B cell (primary cell): ENCODE measurements around the gene SIRT4. TPM values are rescaled to one million over a fixed set of nuclear protein-coding genes. Genes with fewer than 3 reads are reported as not detected.

Source experiments
- ATAC-seq: fragments of 200-7000 bp; cut with Tn5 transposase; one replicate; pipeline ENCODE4 v1.10.0; 2021; ENCODE audit warnings: low read depth, mild to moderate bottlenecking, moderate number of reproducible peaks, moderate library complexity
- CTCF ChIA-PET: fragments of 350-600 bp; sonication (Branson Sonifier 250); formaldehyde crosslinking; loops from one replicate; lab custom pipeline; 2021; ENCODE audit warnings: antibody characterized with exemption, inconsistent platforms; lab: Charles Lee
- POLR2A ChIA-PET: fragments of 350-600 bp; sonication (Branson Sonifier 250); formaldehyde crosslinking; loops from one replicate; lab custom pipeline; 2021; ENCODE audit warnings: antibody characterized with exemption; lab: Charles Lee
- DNase-seq: peaks from one replicate; pipeline ENCODE4 v3.0.0; 2013
- H2AFZ ChIP-seq: 2 replicates; pipeline ENCODE4 v1.6.1; 2012; ENCODE audit warnings: mild to moderate bottlenecking, low read depth, low read length; ENCODE audit not compliant: insufficient read depth, poor library complexity, severe bottlenecking
- H3K27ac ChIP-seq, 2 donors: 1 replicate in 1 of 2; 2 replicates in 1 of 2; pipeline ENCODE4 v1.5.1; 2012 to 2013; ENCODE audit warnings: low read length in 2 of 2, mild to moderate bottlenecking in 2 of 2, moderate library complexity in 1 of 2
- H3K27me3 ChIP-seq, 4 experiments: fragments of 200-600 bp in 1 of 4; sonication (generic) in 1 of 4; replicated peaks in 1 of 4; 1 replicate in 2 of 4; 2 replicates in 2 of 4; pipeline versions ENCODE4 v1.6.1 to v1.7.0; 2013 to 2016; ENCODE audit warnings: low read length in 3 of 4, mild to moderate bottlenecking in 2 of 4, mixed read lengths in 1 of 4, moderate library complexity in 1 of 4; ENCODE audit not compliant: insufficient read depth in 4 of 4, control insufficient read depth in 3 of 4; ENCODE audit errors: control extremely low read depth in 1 of 4
- H3K36me3 ChIP-seq, 2 experiments: replicated peaks in 1 of 2; 1 replicate in 1 of 2; 2 replicates in 1 of 2; pipeline versions ENCODE4 v1.6.1 to v1.7.1; 2013; ENCODE audit warnings: low read length in 1 of 2; ENCODE audit not compliant: insufficient read depth in 2 of 2, control insufficient read depth in 1 of 2; ENCODE audit errors: control extremely low read depth in 1 of 2, extremely low read depth in 1 of 2
- H3K4me1 ChIP-seq, 2 donors: fragments of 200-600 bp in 1 of 2; sonication (generic) in 1 of 2; 1 replicate in 1 of 2; 2 replicates in 1 of 2; pipeline versions ENCODE4 v1.5.1 to v1.6.1; 2013 to 2017; ENCODE audit warnings: low read length in 2 of 2; ENCODE audit not compliant: control insufficient read depth in 2 of 2, insufficient read depth in 2 of 2
- H3K4me2 ChIP-seq: replicated peaks from 2 replicates; pipeline ENCODE3; 2012; ENCODE audit warnings: mild to moderate bottlenecking, low read depth, low read length; ENCODE audit not compliant: poor library complexity, severe bottlenecking
- H3K4me3 ChIP-seq, 5 experiments: fragments of 200-600 bp in 1 of 5; sonication (generic) in 1 of 5; 1 replicate in 3 of 5; 2 replicates in 2 of 5; pipeline versions ENCODE4 v1.5.1 to v1.7.0; 2011 to 2016; ENCODE audit warnings: low read length in 4 of 5, mild to moderate bottlenecking in 4 of 5, low read depth in 2 of 5, control low read depth in 1 of 5, moderate library complexity in 1 of 5; ENCODE audit not compliant: insufficient read depth in 1 of 5; ENCODE audit errors: control extremely low read depth in 1 of 5, extremely low read depth in 1 of 5
- H3K79me2 ChIP-seq: fragments of 200-600 bp; sonication (generic); one replicate; pipeline ENCODE4 v1.6.0; 2016; ENCODE audit warnings: low read length; ENCODE audit not compliant: control insufficient read depth, insufficient read depth
- H3K9ac ChIP-seq: fragments of 200-600 bp; sonication (generic); 2 replicates; pipeline ENCODE4 v1.6.1; 2017; ENCODE audit warnings: mild to moderate bottlenecking, low read length, moderate library complexity
- H3K9me3 ChIP-seq, 3 donors: one replicate each; pipeline versions ENCODE4 v1.6.1 to v1.7.1; 2013; ENCODE audit warnings: low read length in 2 of 3; ENCODE audit not compliant: control insufficient read depth in 2 of 3, insufficient read depth in 1 of 3; ENCODE audit errors: control extremely low read depth in 1 of 3
- H4K20me1 ChIP-seq: 2 replicates; pipeline ENCODE4 v1.6.0; 2012; ENCODE audit warnings: mild to moderate bottlenecking, low read length; ENCODE audit not compliant: insufficient read depth, control insufficient read depth, poor library complexity, severe bottlenecking
- H3K27ac Mint-ChIP-seq: one replicate; pipeline ENCODE4 v1.8.0; 2021; ENCODE audit warnings: mixed read lengths
- H3K27me3 Mint-ChIP-seq: one replicate; pipeline ENCODE4 v1.8.0; 2021; ENCODE audit warnings: mixed read lengths
- H3K4me1 Mint-ChIP-seq: one replicate; pipeline ENCODE4 v1.8.0; 2021; ENCODE audit warnings: mixed read lengths
- H3K4me3 Mint-ChIP-seq: one replicate; pipeline ENCODE4 v1.8.0; 2021; ENCODE audit warnings: mixed read lengths
- H3K9me3 Mint-ChIP-seq: one replicate; pipeline ENCODE4 v1.8.0; 2022; ENCODE audit warnings: mixed read lengths; ENCODE audit not compliant: insufficient read depth
- EZH2 ChIP-seq: IDR thresholded peaks from 2 replicates; pipeline ENCODE4 v1.6.1; 2012; ENCODE audit warnings: borderline replicate concordance, low read depth, mild to moderate bottlenecking, moderate library complexity, low read length; ENCODE audit not compliant: insufficient read depth, poor library complexity, severe bottlenecking
- WGBS: methylation state at CpG from one replicate; pipeline ENCODE4 v1.1.5; 2013; ENCODE audit warnings: missing lambda C conversion rate; ENCODE audit not compliant: insufficient coverage; 5-methylcytosine and 5-hydroxymethylcytosine counted together
- intact Hi-C: fragments of 100-400 bp; cut with micrococcal nuclease; formaldehyde crosslinking; loops from one replicate; pipeline ENCODE4 v1.10.0; 2022
- polyA plus RNA-seq: library from polyadenylated mRNA; depleted of rRNA; stranded (reverse); fragments of >200 nt; gene quantifications from 2 replicates; pipeline ENCODE4 v1.2.3, GENCODE V29; 2012
- total RNA-seq, 2 donors: library from RNA; stranded (reverse); fragments of 120-200 nt in 1 of 2; gene quantifications; 1 replicate in 1 of 2; 2 replicates in 1 of 2; pipeline versions ENCODE4 v1.2.3 to v1.2.4, GENCODE V29; 2013 to 2022
- TF ChIP-seq, protein P1 (sequence below): fragments of 200-600 bp; IDR thresholded peaks from one replicate; pipeline ENCODE4 v1.8.0; 2022; ENCODE audit warnings: antibody characterized with exemption, mild to moderate bottlenecking

The SIRT4 gene
- total and polyA plus RNA-seq, 2 donors (not counting 1 experiment from before 2014, with no cell fraction given): 1.5 to 4.8 TPM

DNA sequence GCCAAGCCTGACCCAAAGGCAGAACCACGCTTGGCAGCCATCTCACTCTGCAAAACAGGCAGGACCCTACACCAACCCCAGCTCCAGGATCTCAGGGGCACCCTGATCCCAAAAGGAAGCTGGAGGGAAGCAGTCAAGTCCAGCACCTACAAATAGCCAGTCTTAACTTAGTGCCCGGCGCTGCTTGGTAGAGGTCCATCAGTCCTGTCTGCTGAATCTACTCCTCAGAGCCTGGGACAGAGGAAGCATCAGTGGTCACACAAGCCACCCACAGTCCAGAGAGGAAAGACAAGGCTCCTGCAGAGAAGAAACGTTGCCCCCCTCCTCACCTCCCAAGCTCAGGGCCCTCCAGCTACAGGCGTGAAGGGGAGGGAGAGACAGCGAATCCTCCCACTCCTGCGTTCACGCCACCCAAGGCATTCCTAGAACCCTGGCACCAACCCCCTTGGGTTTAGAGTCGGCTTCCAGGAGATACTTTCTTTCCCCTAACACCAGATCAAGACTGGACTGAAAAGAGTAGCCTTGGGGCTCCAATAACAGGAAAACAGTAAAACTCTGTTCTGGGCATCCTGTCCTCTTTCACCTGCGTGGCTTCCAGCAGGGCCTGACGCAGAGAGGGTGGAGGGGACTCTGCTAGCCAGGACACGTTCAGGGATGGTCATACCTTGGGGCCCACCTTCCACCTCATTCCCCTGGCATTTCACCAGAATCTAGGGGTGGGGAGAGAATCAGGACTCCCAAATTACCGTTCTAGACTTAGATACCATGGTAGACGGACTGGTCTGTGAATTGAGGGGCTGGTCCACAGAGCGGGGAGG lies 37.8 kb upstream of the SIRT4 start:
- DNase-seq (peak; percentile 30), ATAC-seq (no peak)
- TF ChIP-seq, protein P1, sequence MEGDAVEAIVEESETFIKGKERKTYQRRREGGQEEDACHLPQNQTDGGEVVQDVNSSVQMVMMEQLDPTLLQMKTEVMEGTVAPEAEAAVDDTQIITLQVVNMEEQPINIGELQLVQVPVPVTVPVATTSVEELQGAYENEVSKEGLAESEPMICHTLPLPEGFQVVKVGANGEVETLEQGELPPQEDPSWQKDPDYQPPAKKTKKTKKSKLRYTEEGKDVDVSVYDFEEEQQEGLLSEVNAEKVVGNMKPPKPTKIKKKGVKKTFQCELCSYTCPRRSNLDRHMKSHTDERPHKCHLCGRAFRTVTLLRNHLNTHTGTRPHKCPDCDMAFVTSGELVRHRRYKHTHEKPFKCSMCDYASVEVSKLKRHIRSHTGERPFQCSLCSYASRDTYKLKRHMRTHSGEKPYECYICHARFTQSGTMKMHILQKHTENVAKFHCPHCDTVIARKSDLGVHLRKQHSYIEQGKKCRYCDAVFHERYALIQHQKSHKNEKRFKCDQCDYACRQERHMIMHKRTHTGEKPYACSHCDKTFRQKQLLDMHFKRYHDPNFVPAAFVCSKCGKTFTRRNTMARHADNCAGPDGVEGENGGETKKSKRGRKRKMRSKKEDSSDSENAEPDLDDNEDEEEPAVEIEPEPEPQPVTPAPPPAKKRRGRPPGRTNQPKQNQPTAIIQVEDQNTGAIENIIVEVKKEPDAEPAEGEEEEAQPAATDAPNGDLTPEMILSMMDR: no peak
- TF ChIP-seq EZH2: no peak
- Histone ChIP-seq H3K4me1 (peaks cover 28 to 35% of the 10 kb centered on the region in 2 donors), H3K79me2 (no peaks in the 10 kb centered on the region), H3K9ac (no peak overlapping the region), H3K27me3 (peaks cover 0 to 73% (median 36%) of the 10 kb centered on the region in 4 experiments), H3K4me2 (peak overlapping the region; percentile 90), H3K9me3 (no peaks in the 10 kb centered on the region), H2AFZ (no peak overlapping the region), H3K27ac (no peak overlapping the region), H4K20me1 (peaks cover 5% of the 10 kb centered on the region), H3K4me3 (peak overlapping the region in 1 of 5 experiments; percentile 56), H3K36me3 (no peaks in the 10 kb centered on the region)
- intact Hi-C loops: loop anchor here (2.0 kb wide), 1 partner anchor 13 kb away; no protein-coding TSS in a partner anchor
- Mint-ChIP-seq H3K27me3 (peaks cover 45% of the 10 kb centered on the region), H3K27ac (peak overlapping the region; percentile 70), H3K4me3 (peak overlapping the region; percentile 84), H3K9me3 (no peaks in the 10 kb centered on the region), H3K4me1 (peaks cover 24% of the 10 kb centered on the region)
- 80% methylated on average over 11 of the region's 15 CpGs for whole genome bisulfite sequencing
- ChIA-PET CTCF (interaction anchor here (0.5 to 11.9 kb wide), 5 partner anchors 11 to 52 kb away, joined by 3 to 313 read pairs (median 4); partner anchors contain the start of genes RNU4-1 and RNU4-2), POLR2A (interaction anchor here (0.7 to 2.7 kb wide), 4 partner anchors 28 to 1967 kb away, joined by 3 to 13 read pairs (median 4); partner anchors contain the start of gene RNU4-2)
